ENCODE data around the gene TACC2. TPM values are rescaled to one million over a fixed set of nuclear protein-coding genes. Genes with fewer than 3 reads are reported as not detected.

Gene TACC2
- total and polyA plus RNA-seq, 4 donors, result 43.3 to 309 (median 127) TPM

- DNase-seq (no peak), ATAC-seq (ENCODE audit: insufficient read depth, low FRiP score) (no peak)
- TF ChIP-seq CTCF (IDR thresholded peaks at IDR 0.05; ENCODE audit: control extremely low read depth, extremely low read depth), result no peak
- H3K9ac ChIP-seq (ENCODE audit: insufficient read depth in 1 of 2, low read length in 2 of 2), result no peak overlapping the region
- H3K27ac ChIP-seq (ENCODE audit: low read depth in 1 of 2, low read length in 1 of 2), result no peak overlapping the region
- no peak overlapping the region for H3K4me3 ChIP-seq
- H3K36me3 ChIP-seq (ENCODE audit: control insufficient read depth in 4 of 4, insufficient read depth in 4 of 4, low read length in 4 of 4), result peaks cover 0 to 34% (median 0%) of the 10 kb centered on the region in 4 donors
- H3K27me3 ChIP-seq (ENCODE audit: control insufficient read depth in 3 of 3, insufficient read depth in 3 of 3, low read length in 2 of 3), result no peaks in the 10 kb centered on the region
- 78 to 87% methylated on average over 12 of the region's 12 CpGs for WGBS, 2 donors
- H3K9me3 ChIP-seq (ENCODE audit: control insufficient read depth in 4 of 4, insufficient read depth in 3 of 4, low read length in 3 of 4), result no peaks in the 10 kb centered on the region
- peaks cover 0 to 2% (median 0%) of the 10 kb centered on the region in 5 donors for H3K4me1 ChIP-seq (ENCODE audit: control insufficient read depth in 5 of 5, insufficient read depth in 5 of 5, low read length in 5 of 5)
Measured at GRCh38 chr10:122196218-122196617, 207.3 kb downstream of the TACC2 start.

GRCh38 chr10:122197611-122198222, 208.8 kb downstream of the TACC2 start:
- Histone ChIP-seq H3K36me3 (ENCODE audit: control insufficient read depth in 4 of 4, insufficient read depth in 4 of 4, low read length in 4 of 4) (peaks cover 0 to 36% (median 0%) of the 10 kb centered on the region in 4 donors), H3K4me3 (no peak overlapping the region), H3K9ac (ENCODE audit: insufficient read depth in 1 of 2, low read length in 2 of 2) (no peak overlapping the region), H3K9me3 (ENCODE audit: control insufficient read depth in 4 of 4, insufficient read depth in 3 of 4, low read length in 3 of 4) (no peaks in the 10 kb centered on the region), H3K4me1 (ENCODE audit: control insufficient read depth in 5 of 5, insufficient read depth in 5 of 5, low read length in 5 of 5) (peaks cover 0 to 3% (median 0%) of the 10 kb centered on the region in 5 donors), H3K27me3 (ENCODE audit: control insufficient read depth in 3 of 3, insufficient read depth in 3 of 3, low read length in 2 of 3) (no peaks in the 10 kb centered on the region), H3K27ac (ENCODE audit: low read depth in 1 of 2, low read length in 1 of 2) (no peak overlapping the region)
- no peak for DNase-seq
- 79 to 80% methylated on average over 13 of the region's 13 CpGs for WGBS, 2 donors
- TF ChIP-seq CTCF (IDR thresholded peaks at IDR 0.05; ENCODE audit: control extremely low read depth, extremely low read depth), result no peak
- ATAC-seq (ENCODE audit: insufficient read depth, low FRiP score), result no peak

GRCh38 chr10:122198631-122199030, 209.7 kb downstream of the TACC2 start:
- WGBS, 2 donors, result 93 to 94% methylated on average over 12 of the region's 12 CpGs
- TF ChIP-seq CTCF (IDR thresholded peaks at IDR 0.05; ENCODE audit: control extremely low read depth, extremely low read depth), result no peak
- H3K27ac ChIP-seq (ENCODE audit: low read depth in 1 of 2, low read length in 1 of 2), result peak overlapping the region in 1 of 2 donors; percentile 27
- H3K9ac ChIP-seq (ENCODE audit: insufficient read depth in 1 of 2, low read length in 2 of 2), result no peak overlapping the region
- peaks cover 0 to 36% (median 0%) of the 10 kb centered on the region in 4 donors for H3K36me3 ChIP-seq (ENCODE audit: control insufficient read depth in 4 of 4, insufficient read depth in 4 of 4, low read length in 4 of 4)
- no peaks in the 10 kb centered on the region for H3K27me3 ChIP-seq (ENCODE audit: control insufficient read depth in 3 of 3, insufficient read depth in 3 of 3, low read length in 2 of 3)
- peaks cover 0 to 3% (median 0%) of the 10 kb centered on the region in 5 donors for H3K4me1 ChIP-seq (ENCODE audit: control insufficient read depth in 5 of 5, insufficient read depth in 5 of 5, low read length in 5 of 5)
- no peaks in the 10 kb centered on the region for H3K9me3 ChIP-seq (ENCODE audit: control insufficient read depth in 4 of 4, insufficient read depth in 3 of 4, low read length in 3 of 4)
- DNase-seq (no peak), ATAC-seq (ENCODE audit: insufficient read depth, low FRiP score) (no peak)
- H3K4me3 ChIP-seq, result no peak overlapping the region

All from lung (tissue), 12 donors.